ENCODE measurements around the gene NANOS3.
A peak's percentile ranks its signal among the peaks of the same experiment; 100 is the strongest.

- peak; percentile 50 for TF ChIP-seq CTCF (IDR thresholded peaks at IDR 0.05; ENCODE audit: low read depth, low read length, poor library complexity, severe bottlenecking)
- TF ChIP-seq EZH2phosphoT487 (IDR thresholded peaks at IDR 0.05; ENCODE audit: borderline replicate concordance, low read length) = 0 out of 2 replicates have a peak, but pooled peaks have one; percentile 70
Observed at GRCh38 chr19:13842291-13843103, 34.4 kb upstream of the NANOS3 start.

Data from DOHH2 (cell line).